Measurements from ENCODE around the gene RPL36.

RPL36 gene

GRCh38 chr19:5690125-5690954 lies at the start of gene RPL36:
RPL36 (plus strand) TSS chr19:5690295; CDS start chr19:5690508, 213 bp downstream.
- peak; percentile 99 for DNase-seq

- DNase-seq, result no peak
Measured at GRCh38 chr19:5641171-5641570, 48.9 kb upstream of the RPL36 start.

GRCh38 chr19:5642204-5642603 lies 47.9 kb upstream of the RPL36 start:
- no peak for DNase-seq

DNA sequence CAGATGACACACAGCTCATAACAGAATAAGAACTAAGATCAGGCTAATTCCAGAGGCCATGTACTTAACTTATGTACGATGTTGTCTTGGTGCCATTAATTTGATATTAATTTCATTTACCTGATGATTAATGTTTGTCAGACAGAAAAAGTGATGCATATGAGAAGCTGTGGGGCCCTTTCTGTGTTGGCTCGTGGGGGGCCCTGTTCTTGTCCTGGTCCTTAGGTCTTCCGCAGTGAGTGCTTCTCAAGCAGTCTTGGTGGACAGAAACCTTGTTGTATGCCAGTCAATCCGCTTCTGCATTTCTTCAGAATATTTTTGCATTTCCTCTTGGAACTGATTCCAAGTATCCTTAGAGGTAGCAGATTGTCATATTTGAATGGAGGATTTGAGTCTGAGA lies 47.0 kb upstream of the RPL36 start:
- no peak for DNase-seq

- DNase-seq, result no peak
Measured at GRCh38 chr19:5644037-5644436, 46.1 kb upstream of the RPL36 start.

GRCh38 chr19:5645409-5645808 lies 44.7 kb upstream of the RPL36 start:
- DNase-seq, result no peak

GRCh38 chr19:5646703-5647102 lies 43.4 kb upstream of the RPL36 start:
- no peak for DNase-seq

- no peak for DNase-seq
Measured at GRCh38 chr19:5648464-5648863, 41.6 kb upstream of the RPL36 start.

GRCh38 chr19:5651361-5651760 lies 38.7 kb upstream of the RPL36 start:
- no peak for DNase-seq

DNA sequence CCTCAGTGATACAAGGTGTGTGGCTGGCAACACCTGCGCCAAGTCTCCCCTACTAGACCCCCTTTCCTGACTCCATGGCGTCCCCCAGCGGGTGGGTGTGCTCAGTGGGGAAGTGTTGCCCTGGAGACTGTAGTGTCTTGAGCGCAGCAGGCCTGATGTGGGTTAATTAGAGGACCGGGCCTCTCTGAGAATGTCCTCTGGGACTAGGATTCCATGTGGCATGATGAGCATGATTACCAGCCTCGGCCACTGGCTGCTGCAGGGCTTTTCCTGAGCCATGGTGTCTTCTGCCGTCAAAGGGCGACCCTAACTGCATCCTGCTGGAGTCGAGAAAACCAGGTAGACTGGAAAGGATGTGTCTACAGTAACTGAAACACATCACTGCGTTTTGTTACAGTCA lies 37.8 kb upstream of the RPL36 start:
- no peak for DNase-seq

- no peak for DNase-seq
Measured at GRCh38 chr19:5654931-5655330, 35.2 kb upstream of the RPL36 start.

- no peak for DNase-seq
Measured at GRCh38 chr19:5655412-5655811, 34.7 kb upstream of the RPL36 start.

- DNase-seq, result no peak
Measured at GRCh38 chr19:5661483-5661882, 28.6 kb upstream of the RPL36 start.

GRCh38 chr19:5663904-5664303 lies 26.2 kb upstream of the RPL36 start:
- DNase-seq, result no peak

DNA sequence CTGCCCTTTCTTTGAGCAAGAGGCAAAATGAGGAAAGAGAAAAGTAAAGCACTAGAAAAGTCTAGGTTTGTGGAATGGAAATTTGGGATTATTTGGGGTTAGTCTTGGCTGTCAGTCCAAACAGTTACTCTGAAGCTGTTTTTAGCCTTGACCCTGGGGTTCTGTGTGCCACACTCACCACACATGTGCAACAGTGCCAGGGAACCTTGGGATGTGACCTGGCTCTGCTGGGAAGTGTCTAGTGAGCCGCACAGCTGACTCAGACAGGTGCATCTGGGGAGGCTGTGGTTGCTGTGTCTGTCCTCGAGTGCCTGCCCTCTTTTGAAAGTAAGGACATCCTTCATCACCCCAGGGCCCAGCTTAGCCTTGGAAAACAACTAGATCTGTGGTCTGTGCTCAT lies 25.6 kb upstream of the RPL36 start:
- DNase-seq, result no peak

- DNase-seq, result no peak
Measured at GRCh38 chr19:5665781-5666513, 24.1 kb upstream of the RPL36 start.

DNA sequence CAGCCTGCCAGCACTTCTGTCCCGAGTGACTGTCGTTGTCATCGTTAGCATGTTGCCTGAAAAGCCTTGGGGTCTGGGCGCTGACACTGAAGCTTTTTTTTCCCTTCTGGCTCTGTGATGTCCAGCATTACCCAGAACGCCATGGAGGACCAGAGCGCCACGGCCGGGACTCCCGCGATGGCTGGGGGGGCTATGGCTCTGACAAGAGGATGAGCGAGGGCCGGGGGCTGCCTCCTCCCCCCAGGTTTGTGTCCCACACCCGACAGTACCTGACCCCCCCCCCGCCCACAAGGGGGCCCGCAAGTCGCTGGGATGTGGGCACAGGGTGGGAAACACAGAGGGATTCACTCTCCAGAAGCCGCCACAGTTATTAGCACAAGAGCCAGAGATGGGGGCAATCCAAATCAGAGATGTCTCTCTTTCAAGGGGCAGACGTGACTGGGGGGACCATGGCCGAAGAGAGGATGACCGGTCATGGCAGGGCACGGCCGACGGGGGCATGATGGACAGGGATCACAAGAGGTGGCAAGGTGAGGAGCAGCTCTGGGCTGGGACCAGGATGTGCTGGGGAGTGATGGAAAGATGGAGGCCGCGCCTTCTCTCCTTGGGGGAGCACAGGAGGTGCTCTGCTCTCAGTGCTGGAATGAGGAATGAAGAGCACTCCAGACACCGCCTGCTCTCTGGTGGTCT lies 23.0 kb upstream of the RPL36 start:
- DNase-seq, result no peak

DNA sequence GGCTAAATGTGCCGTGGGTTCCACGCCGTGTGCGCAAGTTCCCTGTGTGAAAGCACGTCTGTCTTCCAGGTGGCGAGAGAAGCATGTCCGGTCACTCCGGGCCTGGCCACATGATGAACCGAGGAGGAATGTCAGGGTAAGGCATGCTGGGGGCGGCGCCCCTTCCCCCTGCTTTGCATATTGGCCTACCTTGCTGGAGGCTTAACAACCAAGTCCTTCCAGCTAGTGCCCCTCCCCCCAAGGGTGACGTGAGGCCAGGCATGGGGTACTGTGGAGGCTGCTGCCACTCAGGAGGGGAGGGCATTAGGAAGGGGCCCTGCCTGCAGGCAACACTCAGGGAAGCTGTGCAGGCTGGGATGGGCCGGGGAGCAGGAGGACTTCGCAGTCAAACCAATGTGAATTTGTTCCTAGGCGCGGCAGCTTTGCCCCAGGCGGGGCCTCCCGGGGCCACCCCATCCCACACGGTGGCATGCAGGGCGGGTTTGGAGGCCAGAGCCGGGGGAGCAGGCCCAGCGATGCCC lies 22.3 kb upstream of the RPL36 start:
- DNase-seq, result no peak

- DNase-seq, result no peak
Measured at GRCh38 chr19:5669212-5669611, 20.9 kb upstream of the RPL36 start.

GRCh38 chr19:5671600-5671999 lies 18.5 kb upstream of the RPL36 start:
- no peak for DNase-seq

DNA sequence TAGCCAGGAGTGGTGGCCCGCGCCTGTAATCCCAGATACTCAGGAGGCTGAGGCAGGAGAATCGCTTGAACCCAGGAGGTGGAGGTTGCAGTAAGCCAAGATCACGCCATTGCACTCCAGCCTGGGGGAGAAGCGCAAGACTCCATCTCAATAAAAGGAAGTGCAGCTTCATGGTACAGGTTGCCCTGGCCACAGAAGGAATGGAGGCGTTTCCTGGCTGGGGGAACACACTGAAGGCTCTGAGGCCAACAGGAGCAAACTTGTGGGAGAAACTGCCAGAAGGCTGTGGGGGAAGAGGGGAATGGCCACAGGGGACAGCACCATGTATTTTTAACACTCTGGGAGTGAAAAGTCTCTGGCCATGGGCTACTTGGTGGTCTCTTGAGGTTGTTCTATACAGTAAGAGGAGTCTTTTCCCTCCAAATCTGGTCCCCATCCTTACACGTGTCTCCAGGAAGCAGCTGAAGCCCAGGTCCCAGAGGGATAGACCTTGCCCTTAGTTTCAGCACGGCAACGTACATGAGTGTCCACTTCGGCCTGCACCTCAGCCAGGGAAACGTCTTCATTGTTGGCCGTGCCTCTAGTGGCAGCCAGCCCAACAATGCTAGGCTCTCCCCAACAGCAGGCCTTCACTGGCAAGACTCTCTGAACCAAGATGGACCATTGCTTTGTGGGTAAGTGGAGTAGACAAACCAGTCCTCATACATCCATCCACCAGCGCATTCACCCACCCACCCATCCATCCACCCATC lies 17.2 kb upstream of the RPL36 start:
- no peak for DNase-seq

- DNase-seq, result no peak
Measured at GRCh38 chr19:5673752-5674151, 16.3 kb upstream of the RPL36 start.

DNA sequence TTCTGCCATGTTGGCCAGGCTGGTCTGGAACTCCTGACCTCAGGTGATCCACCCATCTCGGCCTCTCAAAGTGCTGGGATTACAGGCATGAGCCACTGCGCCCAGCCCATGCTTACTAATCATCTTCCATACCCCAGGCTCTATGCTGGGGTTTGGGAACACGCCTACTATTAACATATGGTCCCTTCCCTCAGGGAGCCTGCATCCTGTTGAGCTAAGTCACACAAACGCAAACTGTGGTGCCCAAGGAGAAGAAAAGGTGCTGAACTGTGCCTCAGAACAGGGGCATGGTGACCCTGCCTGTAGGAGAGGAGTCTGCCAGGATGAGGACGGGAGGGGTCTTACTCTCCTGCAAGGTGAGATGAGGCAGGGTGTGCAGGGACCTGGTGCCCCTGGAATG lies 15.4 kb upstream of the RPL36 start:
- no peak for DNase-seq
